ENCODE results near the gene HIPK2. TPM values are rescaled to one million over a fixed set of nuclear protein-coding genes. Genes with fewer than 3 reads are reported as not detected.

The HIPK2 gene
- total RNA-seq, 2 donors from 2014 or later = 54.4 to 72.7 TPM

- H3K27ac ChIP-seq = no peak overlapping the region
- H3K36me3 ChIP-seq = peaks cover 10 to 14% of the 10 kb centered on the region in 2 donors
- WGBS = 91% methylated on average over 19 of the region's 19 CpGs
- DNase-seq (ENCODE audit: low spot score) = no peak
- TF ChIP-seq POLR2A (IDR thresholded peaks at IDR 0.05) (no peak), CTCF (IDR thresholded peaks at IDR 0.05) (no peak), POLR2AphosphoS5 (IDR thresholded peaks at IDR 0.05) (no peak)
- no peaks in the 10 kb centered on the region for H3K4me1 ChIP-seq (replicated peaks)
- intact Hi-C loops (cut with DNase I) = no loop called here
- no peak overlapping the region for H3K4me3 ChIP-seq
- H3K27me3 ChIP-seq (replicated peaks; ENCODE audit: insufficient read depth) = no peaks in the 10 kb centered on the region
- no peaks in the 10 kb centered on the region for H3K9me3 ChIP-seq
Measured at GRCh38 chr7:139630643-139631519, 146.9 kb downstream of the HIPK2 start.

DNA sequence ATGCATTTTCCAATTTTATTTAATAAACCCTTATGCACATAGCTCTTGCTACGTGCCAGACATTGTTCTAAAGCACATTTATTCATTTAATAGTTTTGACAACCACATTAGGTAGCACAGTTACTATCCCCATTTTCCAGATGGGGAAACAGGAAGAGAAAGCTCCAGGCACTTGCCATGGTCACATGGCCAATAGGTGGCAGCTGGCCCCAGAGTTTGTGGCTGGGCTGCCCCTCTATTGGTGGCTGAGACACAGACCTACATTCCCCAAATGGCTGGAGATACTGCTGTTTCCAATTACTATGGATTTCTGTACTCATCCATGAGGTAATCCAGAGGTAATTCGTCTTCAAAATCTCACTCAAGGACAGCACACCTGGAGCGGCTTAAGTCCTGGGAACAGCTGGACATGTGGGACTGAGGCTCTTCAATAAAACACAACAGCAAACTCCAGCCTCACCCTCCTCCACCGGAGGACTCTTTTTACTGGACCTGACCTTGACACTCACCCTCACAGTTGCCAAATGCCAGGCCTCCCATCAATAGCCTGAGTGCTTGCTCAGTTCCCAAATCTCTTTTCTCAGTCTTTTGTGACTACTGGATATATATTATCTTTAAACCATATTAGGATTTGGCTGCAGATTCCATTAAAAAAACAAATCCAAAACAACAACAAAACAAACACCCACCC is 148.3 kb downstream of the HIPK2 start:
- WGBS = 76% methylated on average over 4 of the region's 4 CpGs
- intact Hi-C loops (cut with DNase I) = loop anchor here (10.0 kb wide), 1 partner anchor 125 kb away; no protein-coding TSS in a partner anchor

GRCh38 chr7:139627831-139628230 is 150.0 kb downstream of the HIPK2 start:
- H3K27me3 ChIP-seq (replicated peaks; ENCODE audit: insufficient read depth) = no peaks in the 10 kb centered on the region
- no peak overlapping the region for H3K4me3 ChIP-seq
- no peak for DNase-seq (ENCODE audit: low spot score)
- H3K36me3 ChIP-seq = peaks cover 10 to 14% of the 10 kb centered on the region in 2 donors
- H3K4me1 ChIP-seq (replicated peaks) = no peaks in the 10 kb centered on the region
- no peak overlapping the region for H3K27ac ChIP-seq
- WGBS = 95% methylated on average over 4 of the region's 4 CpGs
- intact Hi-C loops (cut with DNase I) = loop anchor here (10.0 kb wide), 1 partner anchor 123 kb away; no protein-coding TSS in a partner anchor
- no peak for TF ChIP-seq CTCF (IDR thresholded peaks at IDR 0.05)
- TF ChIP-seq POLR2AphosphoS5 (IDR thresholded peaks at IDR 0.05) = no peak
- H3K9me3 ChIP-seq = no peaks in the 10 kb centered on the region

More for the DNA sequence above, 148.3 kb downstream of the HIPK2 start:
- Histone ChIP-seq H3K9me3 (no peaks in the 10 kb centered on the region), H3K4me1 (replicated peaks) (no peaks in the 10 kb centered on the region), H3K4me3 (no peak overlapping the region), H3K27me3 (replicated peaks; ENCODE audit: insufficient read depth) (no peaks in the 10 kb centered on the region), H3K36me3 (peaks cover 10 to 14% of the 10 kb centered on the region in 2 donors), H3K27ac (no peak overlapping the region)
- TF ChIP-seq POLR2A (IDR thresholded peaks at IDR 0.05) (no peak), CTCF (IDR thresholded peaks at IDR 0.05) (no peak), POLR2AphosphoS5 (IDR thresholded peaks at IDR 0.05) (no peak)
- no peak for DNase-seq (ENCODE audit: low spot score)

GRCh38 chr7:139626817-139627216 is 151.0 kb downstream of the HIPK2 start:
- Histone ChIP-seq H3K27ac (no peak overlapping the region), H3K4me1 (replicated peaks) (no peaks in the 10 kb centered on the region), H3K27me3 (replicated peaks; ENCODE audit: insufficient read depth) (no peaks in the 10 kb centered on the region), H3K9me3 (no peaks in the 10 kb centered on the region), H3K4me3 (no peak overlapping the region), H3K36me3 (peaks cover 10 to 14% of the 10 kb centered on the region in 2 donors)
- intact Hi-C loops (cut with DNase I) = loop anchor here (10.0 kb wide), 1 partner anchor 122 kb away; no protein-coding TSS in a partner anchor
- WGBS = 74% methylated on average over 1 of the region's 1 CpG
- no peak for DNase-seq (ENCODE audit: low spot score)
- TF ChIP-seq POLR2A (IDR thresholded peaks at IDR 0.05) = no peak
- TF ChIP-seq CTCF (IDR thresholded peaks at IDR 0.05) = no peak
- TF ChIP-seq POLR2AphosphoS5 (IDR thresholded peaks at IDR 0.05) = no peak
